HG03457 (cell line): Measurements from ENCODE around the gene SPATA24.
"Not testable (repeated sequence)": the region's sequence is repeated elsewhere in the genome, so short reads cannot be mapped to it uniquely, and the experiment has no call there.

ENCODE experiments used
- ATAC-seq: cut with Tn5 transposase; IDR thresholded peaks from one replicate; pipeline ENCODE4 v1.9.1; 2021; ENCODE audit warnings: moderate number of reproducible peaks; ENCODE audit not compliant: unreplicated experiment

Gene SPATA24

DNA sequence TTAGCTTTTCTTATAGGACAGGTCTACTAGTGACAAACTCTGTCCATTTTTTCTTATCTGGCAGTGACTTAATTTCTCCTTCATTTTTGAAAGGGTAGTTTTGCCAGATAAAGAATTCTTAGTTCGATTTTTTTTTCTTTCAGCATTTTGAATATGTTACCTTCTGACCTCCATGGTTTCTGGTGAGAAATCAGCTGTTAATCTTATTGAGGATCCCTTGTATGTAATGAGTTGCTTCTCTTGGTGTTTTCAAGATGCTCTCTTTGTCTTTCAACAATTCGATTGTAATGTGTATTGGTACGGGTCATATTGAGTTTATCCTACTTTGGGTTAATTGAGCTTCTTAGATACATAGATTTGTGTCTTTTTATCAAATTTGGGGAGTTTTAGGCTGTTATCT, 49.7 kb downstream of the SPATA24 start:
- no peak for ATAC-seq

DNA sequence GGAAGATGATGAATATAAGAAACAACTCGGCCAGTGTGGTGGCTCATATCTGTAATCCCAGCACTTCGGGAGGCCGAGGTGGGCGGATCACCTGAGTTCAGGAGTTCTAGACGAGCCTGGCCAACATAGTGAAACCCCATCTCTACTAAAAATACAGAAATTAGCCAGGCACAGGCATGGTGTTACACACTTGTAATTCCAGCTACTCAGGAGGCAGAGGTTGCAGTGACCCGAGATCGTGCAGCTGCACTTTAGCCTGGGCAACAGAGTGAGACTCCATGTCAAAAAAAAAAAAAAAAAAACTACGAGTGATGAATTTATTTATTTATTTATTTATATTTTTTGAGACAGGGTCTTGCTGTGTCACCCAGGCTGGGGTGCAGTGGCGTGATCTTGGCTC, 56.0 kb downstream of the SPATA24 start:
- ATAC-seq, result not testable (repeated sequence)
